Breast epithelium (tissue), 3 donors: ENCODE results near the gene MRPS27.

Experiments used
- CTCF ChIP-seq, 3 donors: fragments of 450-650 bp; IDR thresholded peaks; one replicate each; pipeline ENCODE4 v1.5.1; 2016 to 2017; ENCODE audit warnings: antibody characterized with exemption in 3 of 3, mild to moderate bottlenecking in 3 of 3, moderate library complexity in 3 of 3
- POLR2A ChIP-seq: fragments of 450-650 bp; IDR thresholded peaks from one replicate; pipeline ENCODE4 v1.6.1; 2016; ENCODE audit warnings: antibody characterized with exemption, mild to moderate bottlenecking, moderate library complexity
- POLR2AphosphoS5 ChIP-seq, 3 donors: sonication (generic); formaldehyde crosslinking; IDR thresholded peaks; one replicate each; pipeline ENCODE4 v1.6.1; 2017; ENCODE audit warnings: antibody characterized with exemption in 3 of 3

- TF ChIP-seq POLR2AphosphoS5 (IDR thresholded peaks at IDR 0.05) (no peak), POLR2A (no peak), CTCF (IDR thresholded peaks at IDR 0.05) (no peak)
Measured at GRCh38 chr5:72179816-72180440, 140.1 kb downstream of the MRPS27 start.
